ENCODE measurements around the gene CAMK2D.

The CAMK2D gene

DNA sequence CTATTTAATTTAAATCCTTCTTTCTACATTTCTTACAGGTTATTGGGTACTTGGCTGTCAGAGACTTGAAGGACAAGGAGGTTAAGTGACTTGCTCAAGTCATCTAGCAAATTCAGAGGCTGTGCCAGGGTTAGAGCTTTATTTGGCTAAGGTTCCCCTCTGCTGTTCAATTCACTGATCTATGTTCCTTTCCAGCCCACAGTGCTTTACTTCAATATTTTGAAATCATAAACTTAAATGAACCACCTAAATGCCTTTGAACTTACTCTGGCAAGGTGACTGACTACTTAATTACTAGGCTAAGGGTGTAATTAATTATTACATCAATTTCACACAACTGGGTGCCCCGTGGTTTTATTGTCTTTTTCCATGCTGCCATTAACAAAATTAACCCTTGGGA is 288.7 kb downstream of the CAMK2D start:
- Histone ChIP-seq H3K4me1 (ENCODE audit: insufficient read depth, poor library complexity, severe bottlenecking) (peaks cover 27% of the 10 kb centered on the region), H3K9me3 (ENCODE audit: severe bottlenecking) (peaks cover 3% of the 10 kb centered on the region), H3K27me3 (ENCODE audit: insufficient read depth, poor library complexity, severe bottlenecking) (no peaks in the 10 kb centered on the region), H3K4me3 (ENCODE audit: severe bottlenecking) (no peak overlapping the region), H3K27ac (ENCODE audit: poor library complexity, severe bottlenecking) (no peak overlapping the region), H3K36me3 (ENCODE audit: low read depth) (no peaks in the 10 kb centered on the region; the same call in 1 of the 2 replicates)
- no peak for TF ChIP-seq CTCF (IDR thresholded peaks at IDR 0.05; ENCODE audit: poor library complexity, severe bottlenecking)
- no peak for DNase-seq (ENCODE audit: low spot score)
- ATAC-seq (ENCODE audit: low read depth) = no peak

GRCh38 chr4:113471146-113471860 is 290.2 kb downstream of the CAMK2D start:
- DNase-seq (ENCODE audit: low spot score) (no peak), ATAC-seq (ENCODE audit: low read depth) (no peak)
- Histone ChIP-seq H3K27me3 (ENCODE audit: insufficient read depth, poor library complexity, severe bottlenecking) (no peaks in the 10 kb centered on the region), H3K9me3 (ENCODE audit: severe bottlenecking) (no peaks in the 10 kb centered on the region), H3K27ac (ENCODE audit: poor library complexity, severe bottlenecking) (no peak overlapping the region), H3K4me1 (ENCODE audit: insufficient read depth, poor library complexity, severe bottlenecking) (peaks cover 35% of the 10 kb centered on the region), H3K36me3 (ENCODE audit: low read depth) (no peaks in the 10 kb centered on the region), H3K4me3 (ENCODE audit: severe bottlenecking) (no peak overlapping the region)
- no peak for TF ChIP-seq CTCF (IDR thresholded peaks at IDR 0.05; ENCODE audit: poor library complexity, severe bottlenecking)

- Histone ChIP-seq H3K9me3 (ENCODE audit: severe bottlenecking) (no peaks in the 10 kb centered on the region), H3K36me3 (ENCODE audit: low read depth) (no peaks in the 10 kb centered on the region), H3K27ac (ENCODE audit: poor library complexity, severe bottlenecking) (no peak overlapping the region), H3K27me3 (ENCODE audit: insufficient read depth, poor library complexity, severe bottlenecking) (no peaks in the 10 kb centered on the region), H3K4me1 (ENCODE audit: insufficient read depth, poor library complexity, severe bottlenecking) (peaks cover 35% of the 10 kb centered on the region), H3K4me3 (ENCODE audit: severe bottlenecking) (no peak overlapping the region)
- DNase-seq (ENCODE audit: low spot score) (no peak), ATAC-seq (ENCODE audit: low read depth) (no peak)
- TF ChIP-seq CTCF (IDR thresholded peaks at IDR 0.05; ENCODE audit: poor library complexity, severe bottlenecking) = no peak
Measured at GRCh38 chr4:113469926-113470325, 291.6 kb downstream of the CAMK2D start.

DNA sequence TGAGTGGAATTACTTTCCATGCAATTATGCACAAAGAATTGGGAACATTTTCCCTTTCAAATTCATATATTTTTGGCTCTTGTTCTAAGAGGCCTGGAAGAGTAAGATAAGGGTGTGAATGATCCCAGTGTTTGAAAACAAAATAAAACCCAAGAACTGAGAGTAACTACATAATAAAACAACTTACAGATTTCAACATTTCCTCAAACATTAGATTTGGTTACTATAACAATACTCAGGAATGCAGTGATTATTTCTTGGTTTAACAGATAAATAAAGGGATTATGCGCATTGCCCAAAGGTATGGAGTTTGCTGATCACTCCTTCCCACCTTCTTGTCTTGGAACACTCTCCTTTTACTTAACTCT is 292.5 kb downstream of the CAMK2D start:
- Histone ChIP-seq H3K27ac (ENCODE audit: poor library complexity, severe bottlenecking) (peak overlapping the region; percentile 84), H3K4me3 (ENCODE audit: severe bottlenecking) (no peak overlapping the region), H3K36me3 (ENCODE audit: low read depth) (0 out of 2 replicates have a peak, but pooled peaks cover 3% of the 10 kb centered on the region), H3K9me3 (ENCODE audit: severe bottlenecking) (no peaks in the 10 kb centered on the region), H3K27me3 (ENCODE audit: insufficient read depth, poor library complexity, severe bottlenecking) (no peaks in the 10 kb centered on the region), H3K4me1 (ENCODE audit: insufficient read depth, poor library complexity, severe bottlenecking) (peaks cover 29% of the 10 kb centered on the region)
- no peak for DNase-seq (ENCODE audit: low spot score)
- no peak for TF ChIP-seq CTCF (IDR thresholded peaks at IDR 0.05; ENCODE audit: poor library complexity, severe bottlenecking)
- no peak for ATAC-seq (ENCODE audit: low read depth)

Measured in RWPE2 (cell line).